H1 (cell line): ENCODE data around the gene CERS3. TPM values are rescaled to one million over a fixed set of nuclear protein-coding genes. Genes with fewer than 3 reads are reported as not detected.

Experiments used
- CTCF ChIA-PET: fragments of 300-600 bp; sonication (Branson Sonifier 250); formaldehyde crosslinking; loops from one replicate; lab custom pipeline; 2021; ENCODE audit not compliant: partially characterized antibody; lab: Charles Lee
- POLR2A ChIA-PET: fragments of 300-600 bp; sonication (Branson Sonifier 250); formaldehyde crosslinking; loops from one replicate; lab custom pipeline; 2021; ENCODE audit warnings: inconsistent platforms; ENCODE audit not compliant: partially characterized antibody; lab: Charles Lee
- DNase-seq, 2 experiments: peaks; one replicate each; pipeline versions ENCODE4 v3.0.0 to v3.0.0-alpha.2; 2010 to 2022; ENCODE audit warnings: low spot score in 2 of 2, low read depth in 1 of 2, mixed read lengths in 1 of 2
- FAIRE-seq: peaks from 2 replicates; lab custom pipeline; 2011; peaks lifted over from hg19 to GRCh38; lab: Jason Lieb, UNC
- H2AFZ ChIP-seq: 2 replicates; pipeline ENCODE4 v1.8.1; 2012; ENCODE audit warnings: low read length, inconsistent platforms
- H2AK5ac ChIP-seq: 2 replicates; pipeline ENCODE4 v1.6.1; 2013; ENCODE audit warnings: low read depth, low read length
- H2BK120ac ChIP-seq: replicated peaks from 2 replicates; pipeline ENCODE3; 2013; ENCODE audit warnings: low read depth, low read length, inconsistent platforms
- H2BK12ac ChIP-seq: 2 replicates; pipeline ENCODE4 v1.6.1; 2013; ENCODE audit warnings: low read depth, low read length
- H2BK15ac ChIP-seq: 2 replicates; pipeline ENCODE4 v1.6.1; 2013; ENCODE audit warnings: low read length
- H2BK20ac ChIP-seq: 2 replicates; pipeline ENCODE4 v1.6.1; 2013; ENCODE audit warnings: low read length
- H2BK5ac ChIP-seq: 2 replicates; pipeline ENCODE4 v1.6.1; 2013; ENCODE audit warnings: low read depth, low read length
- H3K14ac ChIP-seq: 2 replicates; pipeline ENCODE4 v1.6.1; 2013; ENCODE audit warnings: inconsistent platforms; ENCODE audit not compliant: insufficient read length
- H3K18ac ChIP-seq: 2 replicates; pipeline ENCODE4 v1.6.1; 2013; ENCODE audit warnings: low read length; ENCODE audit errors: extremely low read depth
- H3K23ac ChIP-seq: 2 replicates; pipeline ENCODE4 v1.6.1; 2013; ENCODE audit warnings: inconsistent platforms; ENCODE audit not compliant: insufficient read length
- H3K23me2 ChIP-seq: 2 replicates; pipeline ENCODE4 v1.6.1; 2013; ENCODE audit warnings: low read depth, low read length
- H3K27ac ChIP-seq: 2 replicates; pipeline ENCODE4 v1.6.1; 2011; ENCODE audit warnings: low read depth, low read length, inconsistent platforms
- H3K27me3 ChIP-seq, 4 experiments: replicated peaks in 1 of 4; 1 replicate in 1 of 4; 2 replicates in 3 of 4; pipeline versions ENCODE4 v1.6.1 to v1.8.1; 2011 to 2013; ENCODE audit warnings: low read length in 3 of 4, mild to moderate bottlenecking in 3 of 4, inconsistent platforms in 2 of 4, mixed read lengths in 2 of 4, moderate library complexity in 1 of 4; ENCODE audit not compliant: control insufficient read depth in 3 of 4, insufficient read depth in 3 of 4; ENCODE audit errors: extremely low read depth in 1 of 4
- H3K36me3 ChIP-seq, 4 experiments: 2 replicates each; pipeline versions ENCODE4 v1.6.1 to v1.8.1; 2011 to 2013; ENCODE audit warnings: mild to moderate bottlenecking in 4 of 4, low read length in 3 of 4, moderate library complexity in 2 of 4, control low read depth in 1 of 4, inconsistent platforms in 1 of 4; ENCODE audit not compliant: insufficient read depth in 4 of 4, control insufficient read depth in 2 of 4
- H3K4ac ChIP-seq: replicated peaks from 2 replicates; pipeline ENCODE3; 2013; ENCODE audit warnings: low read length, low read depth, mixed read lengths, inconsistent platforms; ENCODE audit not compliant: insufficient read length
- H3K4me1 ChIP-seq, 4 experiments: replicated peaks in 1 of 4; 1 replicate in 1 of 4; 2 replicates in 3 of 4; pipeline versions ENCODE4 v1.6.1 to v1.8.1; 2011 to 2013; ENCODE audit warnings: low read length in 3 of 4, inconsistent platforms in 2 of 4, mixed read lengths in 1 of 4; ENCODE audit not compliant: insufficient read depth in 4 of 4, control insufficient read depth in 3 of 4
- H3K4me2 ChIP-seq, 2 experiments: 2 replicates each; pipeline versions ENCODE4 v1.6.1 to v1.8.1; 2011 to 2013; ENCODE audit warnings: low read depth in 2 of 2, low read length in 2 of 2, control low read depth in 1 of 2, inconsistent platforms in 1 of 2, mild to moderate bottlenecking in 1 of 2; ENCODE audit not compliant: insufficient read depth in 1 of 2
- H3K4me3 ChIP-seq, 4 experiments: fragments of 200-600, 300-600 bp in 1 of 4; sonication (generic), shearing (Covaris generic), sonication (Bioruptor Twin) in 1 of 4; 2 replicates each; pipeline versions ENCODE4 v1.5.1 to v1.8.1; 2011 to 2016; ENCODE audit warnings: low read length in 4 of 4, low read depth in 3 of 4, control low read depth in 2 of 4, inconsistent platforms in 2 of 4, mild to moderate bottlenecking in 2 of 4, mixed read lengths in 1 of 4, moderate library complexity in 1 of 4; ENCODE audit not compliant: insufficient read depth in 2 of 4; ENCODE audit errors: extremely low read depth in 1 of 4
- H3K56ac ChIP-seq: replicated peaks from 2 replicates; pipeline ENCODE3; 2013; ENCODE audit warnings: low read depth, mild to moderate bottlenecking, mixed read lengths, low read length, inconsistent platforms; ENCODE audit not compliant: insufficient read length
- H3K79me1 ChIP-seq: 2 replicates; pipeline ENCODE4 v1.6.1; 2013; ENCODE audit warnings: low read depth, low read length, control low read depth
- H3K79me2 ChIP-seq, 2 experiments: 2 replicates each; pipeline versions ENCODE4 v1.6.1 to v1.8.1; 2012 to 2013; ENCODE audit warnings: low read length in 2 of 2, mild to moderate bottlenecking in 2 of 2, inconsistent platforms in 1 of 2; ENCODE audit not compliant: insufficient read depth in 2 of 2, control insufficient read depth in 1 of 2
- H3K9ac ChIP-seq, 4 experiments: replicated peaks in 1 of 4; 1 replicate in 1 of 4; 2 replicates in 3 of 4; pipeline versions ENCODE4 v1.6.1 to v1.8.1; 2011 to 2013; ENCODE audit warnings: low read depth in 3 of 4, low read length in 3 of 4, control low read depth in 2 of 4, mild to moderate bottlenecking in 2 of 4, moderate library complexity in 2 of 4, inconsistent platforms in 1 of 4; ENCODE audit errors: extremely low read depth in 1 of 4
- H3K9me3 ChIP-seq, 2 experiments: 2 replicates each; pipeline versions ENCODE4 v1.6.1 to v1.8.1; 2012 to 2013; ENCODE audit warnings: mild to moderate bottlenecking in 2 of 2, moderate library complexity in 2 of 2, control low read depth in 1 of 2, inconsistent platforms in 1 of 2, low read depth in 1 of 2, low read length in 1 of 2, mixed read lengths in 1 of 2; ENCODE audit not compliant: insufficient read depth in 2 of 2
- H4K20me1 ChIP-seq, 2 experiments: replicated peaks in 1 of 2; 2 replicates each; pipeline versions ENCODE3 to v1.8.1; 2011 to 2013; ENCODE audit warnings: inconsistent platforms in 2 of 2, low read length in 2 of 2, mild to moderate bottlenecking in 1 of 2; ENCODE audit not compliant: insufficient read depth in 2 of 2, control insufficient read depth in 1 of 2
- H4K5ac ChIP-seq: 2 replicates; pipeline ENCODE4 v1.6.1; 2013; ENCODE audit warnings: low read length, low read depth, mixed read lengths, inconsistent platforms; ENCODE audit not compliant: insufficient read length
- H4K8ac ChIP-seq: 2 replicates; pipeline ENCODE4 v1.8.0; 2013; ENCODE audit warnings: mild to moderate bottlenecking, moderate library complexity, low read length, inconsistent platforms; ENCODE audit not compliant: insufficient read depth; ENCODE audit errors: extremely low read depth
- H4K91ac ChIP-seq: replicated peaks from 2 replicates; pipeline ENCODE3; 2013; ENCODE audit warnings: low read length, mixed read lengths, inconsistent platforms; ENCODE audit not compliant: insufficient read length
- ATF3 ChIP-seq: IDR thresholded peaks from 2 replicates; pipeline ENCODE4 v1.6.1; 2011; ENCODE audit warnings: low read depth, mild to moderate bottlenecking, low read length; ENCODE audit not compliant: insufficient read depth
- BCL11A ChIP-seq, 2 experiments: IDR thresholded peaks; one replicate each; pipeline ENCODE4 v1.6.1; 2011; ENCODE audit warnings: low read depth in 2 of 2, low read length in 2 of 2, mild to moderate bottlenecking in 2 of 2
- CBX8 ChIP-seq: fragments of 300-800, 300-1000 bp; sonication (generic); IDR thresholded peaks from 2 replicates; pipeline ENCODE4 v1.7.1; 2016; ENCODE audit warnings: low read depth, low read length, borderline replicate concordance
- CHD2 ChIP-seq: IDR thresholded peaks from 2 replicates; pipeline ENCODE4 v1.6.1; 2012; ENCODE audit warnings: low read length, improper control_type of control experiment
- JUN ChIP-seq: IDR thresholded peaks from 2 replicates; pipeline ENCODE4 v1.6.1; 2011; ENCODE audit warnings: low read depth, mild to moderate bottlenecking, improper control_type of control experiment, low read length
- JUND ChIP-seq: IDR thresholded peaks from 2 replicates; pipeline ENCODE4 v1.6.1; 2011; ENCODE audit warnings: mild to moderate bottlenecking, improper control_type of control experiment, low read length
- NANOG ChIP-seq: IDR thresholded peaks from 2 replicates; pipeline ENCODE4 v1.6.1; 2011; ENCODE audit warnings: low read length, low read depth, mild to moderate bottlenecking, inconsistent platforms; ENCODE audit not compliant: insufficient read depth, poor library complexity, severe bottlenecking
- SP2 ChIP-seq: IDR thresholded peaks from 2 replicates; pipeline ENCODE4 v1.6.1; 2012; ENCODE audit warnings: mild to moderate bottlenecking, low read length, inconsistent platforms
- SRF ChIP-seq: IDR thresholded peaks from 2 replicates; pipeline ENCODE4 v1.6.1; 2011; ENCODE audit warnings: mild to moderate bottlenecking, low read depth, low read length, moderate library complexity
- TEAD4 ChIP-seq: IDR thresholded peaks from 2 replicates; pipeline ENCODE4 v1.6.1; 2012; ENCODE audit warnings: low read depth, low read length, inconsistent platforms, mixed read lengths
- YY1 ChIP-seq: IDR thresholded peaks from 2 replicates; pipeline ENCODE4 v1.6.1; 2011; ENCODE audit warnings: low read depth, mild to moderate bottlenecking, low read length
- WGBS, 2 experiments: shearing (Covaris generic) in 1 of 2; methylation state at CpG; one replicate each; pipeline versions ENCODE4 v1.1.6 to v1.1.7; 2013 to 2015; ENCODE audit warnings: low lambda C conversion rate in 2 of 2, mixed read lengths in 2 of 2, inconsistent platforms in 1 of 2, low coverage in 1 of 2, missing lambda C conversion rate in 1 of 2; ENCODE audit not compliant: insufficient replicate concordance in 2 of 2, insufficient coverage in 1 of 2, insufficient read length in 1 of 2; ENCODE audit errors: extremely low coverage in 1 of 2, missing lambda C conversion rate in 1 of 2; 5-methylcytosine and 5-hydroxymethylcytosine counted together
- polyA plus RNA-seq, 7 experiments: library from polyadenylated mRNA; depleted of rRNA in 3 of 7; stranded (reverse) in 5 of 7; unstranded in 2 of 7; fragments of >200 nt in 5 of 7; fragments of 200-250 nt in 2 of 7; gene quantifications; 1 replicate in 5 of 7; 2 replicates in 1 of 7; 4 replicates in 1 of 7; pipeline versions ENCODE4 v1.2.1 to v1.2.3, GENCODE V29; 2011 to 2013; ENCODE audit warnings: missing spikeins in 2 of 7, mixed read lengths in 2 of 7
- total RNA-seq: library from RNA; stranded (reverse); fragmentation: NEBNext Ultra II Directional; extraction: Animal tissue kit (Norgen Biotek cat#: 25700); gene quantifications from 2 replicates; pipeline ENCODE4 v1.2.1, GENCODE V29; 2021
- TF ChIP-seq, protein P1 (sequence below): IDR thresholded peaks from 2 replicates; pipeline ENCODE4 v1.6.1; 2012; ENCODE audit warnings: low read length, inconsistent platforms

The CERS3 gene
- total and polyA plus RNA-seq, 2 of the 8 experiments (the other 6 are each of a cell fraction or from before 2014, with no cell fraction given): 0.62 TPM; not detected in 1

- Histone ChIP-seq H4K91ac (no peak overlapping the region), H3K79me1 (no peaks in the 10 kb centered on the region), H2BK15ac (no peak overlapping the region), H3K18ac (no peak overlapping the region), H3K27ac (no peak overlapping the region), H2BK120ac (no peak overlapping the region), H4K20me1 (no peaks in the 10 kb centered on the region), H2BK12ac (no peak overlapping the region), H3K4me3 (no peak overlapping the region), H2BK20ac (no peak overlapping the region), H3K23ac (no peak overlapping the region), H3K23me2 (no peaks in the 10 kb centered on the region), H3K4me2 (no peak overlapping the region), H4K8ac (no peak overlapping the region), H3K9me3 (peaks cover 41 to 42% of the 10 kb centered on the region in 2 experiments), H3K79me2 (no peaks in the 10 kb centered on the region), H2BK5ac (no peak overlapping the region), H3K9ac (no peak overlapping the region), H2AFZ (no peak overlapping the region), H3K14ac (no peak overlapping the region), H3K36me3 (no peaks in the 10 kb centered on the region), H2AK5ac (no peak overlapping the region), H3K27me3 (no peaks in the 10 kb centered on the region), H4K5ac (no peak overlapping the region), H3K4ac (no peak overlapping the region), H3K4me1 (no peaks in the 10 kb centered on the region), H3K56ac (no peak overlapping the region)
- ChIA-PET CTCF (no interaction called here), POLR2A (no interaction called here)
- TF ChIP-seq JUND (no peak), YY1 (no peak), SRF (no peak), SP2 (no peak), ATF3 (no peak), BCL11A (IDR thresholded peaks at IDR 0.05; ENCODE audit: low read depth in 2 of 2, low read length in 2 of 2) (no peak), NANOG (no peak), JUN (no peak), TEAD4 (no peak), CBX8 (no peak), CHD2 (no peak)
- TF ChIP-seq, protein P1, sequence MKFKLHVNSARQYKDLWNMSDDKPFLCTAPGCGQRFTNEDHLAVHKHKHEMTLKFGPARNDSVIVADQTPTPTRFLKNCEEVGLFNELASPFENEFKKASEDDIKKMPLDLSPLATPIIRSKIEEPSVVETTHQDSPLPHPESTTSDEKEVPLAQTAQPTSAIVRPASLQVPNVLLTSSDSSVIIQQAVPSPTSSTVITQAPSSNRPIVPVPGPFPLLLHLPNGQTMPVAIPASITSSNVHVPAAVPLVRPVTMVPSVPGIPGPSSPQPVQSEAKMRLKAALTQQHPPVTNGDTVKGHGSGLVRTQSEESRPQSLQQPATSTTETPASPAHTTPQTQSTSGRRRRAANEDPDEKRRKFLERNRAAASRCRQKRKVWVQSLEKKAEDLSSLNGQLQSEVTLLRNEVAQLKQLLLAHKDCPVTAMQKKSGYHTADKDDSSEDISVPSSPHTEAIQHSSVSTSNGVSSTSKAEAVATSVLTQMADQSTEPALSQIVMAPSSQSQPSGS: no peak
- DNase-seq (no peak), FAIRE-seq (no peak)
- WGBS, 2 experiments: 65% methylated on average over 1 of the region's 1 CpG; no CpG with 5 or more reads in 1 of the 2 experiments
Measured at GRCh38 chr15:100457201-100457600, 71.5 kb downstream of the CERS3 start.
